ENCODE data around the gene DTX2.
"Not testable (repeated sequence)": the region's sequence is repeated elsewhere in the genome, so short reads cannot be mapped to it uniquely, and the experiment has no call there.

DTX2 gene

DNA sequence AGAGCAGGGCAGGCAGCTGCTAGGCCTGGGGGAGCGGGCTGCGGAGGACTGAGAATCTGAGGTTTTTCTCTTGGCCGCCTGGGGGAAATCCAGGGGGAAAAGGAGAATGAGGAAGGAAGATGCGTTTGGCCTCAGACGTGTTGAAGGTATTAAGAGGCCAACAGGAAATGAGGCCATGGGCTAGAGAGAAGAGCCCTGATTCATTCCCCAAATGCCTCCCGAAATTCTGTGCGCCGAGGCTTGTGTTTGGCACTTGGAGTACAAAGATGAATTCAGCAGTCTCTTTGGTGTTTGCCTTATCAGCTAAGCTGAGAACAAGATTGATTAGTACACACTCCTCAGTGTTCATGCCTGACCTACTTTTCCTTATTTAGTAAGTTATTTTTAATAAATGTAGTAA lies 4.4 kb downstream of the DTX2 start:
- not testable (repeated sequence) for H2AK5ac ChIP-seq (ENCODE audit: low read length); H3K27me3 ChIP-seq (ENCODE audit: insufficient read depth, low read length, poor library complexity); H3K18ac ChIP-seq (ENCODE audit: low read length); H2BK120ac ChIP-seq (ENCODE audit: low read depth, low read length); H3K27ac ChIP-seq (ENCODE audit: low read depth, low read length); H4K5ac ChIP-seq (ENCODE audit: low read length); H2BK5ac ChIP-seq (ENCODE audit: low read length); DNase-seq; H3K4me2 ChIP-seq (ENCODE audit: low read length); H3K4me1 ChIP-seq (ENCODE audit: control insufficient read depth, low read depth, low read length); H3K79me1 ChIP-seq (ENCODE audit: low read length); H3K79me2 ChIP-seq (ENCODE audit: control insufficient read depth, insufficient read depth, low read length); H3K4me3 ChIP-seq (ENCODE audit: low read length); H3K56ac ChIP-seq (ENCODE audit: low read length); H2BK15ac ChIP-seq (replicated peaks; ENCODE audit: low read depth); H3K36me3 ChIP-seq (ENCODE audit: control insufficient read depth, insufficient read depth, low read length); H3K4ac ChIP-seq (ENCODE audit: low read depth, low read length); H3K9ac ChIP-seq (ENCODE audit: low read length); H4K8ac ChIP-seq (ENCODE audit: low read depth, low read length); H3K23ac ChIP-seq (ENCODE audit: low read length)
- WGBS (ENCODE audit: extremely low coverage, insufficient coverage, low lambda C conversion rate) = no CpG with 5 or more reads among the region's 8 CpGs

DNA sequence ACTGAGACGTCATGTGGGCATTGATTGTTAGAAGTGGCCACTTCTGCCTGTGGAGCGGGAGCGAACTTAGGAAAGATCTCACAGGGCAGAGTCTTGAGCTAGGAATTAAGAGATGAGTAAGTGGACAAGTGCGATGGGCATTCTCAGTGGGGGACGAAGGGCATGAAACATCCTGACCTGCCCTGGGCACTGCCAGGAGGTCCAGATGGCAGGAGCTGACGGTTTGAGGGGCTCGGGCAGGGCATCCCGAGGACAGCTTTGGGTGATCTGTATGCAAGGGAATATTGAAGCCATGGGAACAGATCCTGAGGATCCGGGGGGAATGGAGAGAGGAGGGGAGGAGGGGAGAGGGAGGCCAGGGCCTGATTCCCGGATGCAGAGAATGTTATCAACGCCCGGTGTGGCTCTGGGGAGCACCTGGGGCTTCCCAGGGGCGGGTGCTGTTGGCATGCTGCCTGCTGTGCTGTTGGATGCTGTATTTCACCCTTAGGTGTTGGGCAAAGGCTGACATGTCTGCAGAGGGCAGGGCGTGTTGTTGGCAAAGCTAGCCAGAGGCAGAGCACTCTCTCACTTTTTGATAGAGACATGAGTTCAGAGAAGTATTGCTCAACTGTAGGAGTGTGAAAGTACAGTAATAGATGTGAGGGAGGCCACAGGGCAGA lies 6.4 kb downstream of the DTX2 start:
- not testable (repeated sequence) for H4K5ac ChIP-seq (ENCODE audit: low read length); H3K79me2 ChIP-seq (ENCODE audit: control insufficient read depth, insufficient read depth, low read length); H2BK120ac ChIP-seq (ENCODE audit: low read depth, low read length); H2BK5ac ChIP-seq (ENCODE audit: low read length); H3K4ac ChIP-seq (ENCODE audit: low read depth, low read length); H3K9ac ChIP-seq (ENCODE audit: low read length); H2AK5ac ChIP-seq (ENCODE audit: low read length); H4K8ac ChIP-seq (ENCODE audit: low read depth, low read length); H3K23ac ChIP-seq (ENCODE audit: low read length); H3K56ac ChIP-seq (ENCODE audit: low read length); DNase-seq; H3K4me2 ChIP-seq (ENCODE audit: low read length); H3K27me3 ChIP-seq (ENCODE audit: insufficient read depth, low read length, poor library complexity); H2BK15ac ChIP-seq (replicated peaks; ENCODE audit: low read depth); H3K79me1 ChIP-seq (ENCODE audit: low read length); H3K36me3 ChIP-seq (ENCODE audit: control insufficient read depth, insufficient read depth, low read length); H3K18ac ChIP-seq (ENCODE audit: low read length); H3K4me1 ChIP-seq (ENCODE audit: control insufficient read depth, low read depth, low read length); H3K27ac ChIP-seq (ENCODE audit: low read depth, low read length); H3K4me3 ChIP-seq (ENCODE audit: low read length)
- no CpG with 5 or more reads among the region's 14 CpGs for WGBS (ENCODE audit: extremely low coverage, insufficient coverage, low lambda C conversion rate)

- not testable (repeated sequence) for H3K27ac ChIP-seq (ENCODE audit: low read depth, low read length); H3K4me2 ChIP-seq (ENCODE audit: low read length); H3K4me3 ChIP-seq (ENCODE audit: low read length); H3K36me3 ChIP-seq (ENCODE audit: control insufficient read depth, insufficient read depth, low read length); H2BK5ac ChIP-seq (ENCODE audit: low read length); H3K4me1 ChIP-seq (ENCODE audit: control insufficient read depth, low read depth, low read length); H3K18ac ChIP-seq (ENCODE audit: low read length); H2AK5ac ChIP-seq (ENCODE audit: low read length); H2BK15ac ChIP-seq (replicated peaks; ENCODE audit: low read depth); H3K9ac ChIP-seq (ENCODE audit: low read length); H2BK120ac ChIP-seq (ENCODE audit: low read depth, low read length); H4K8ac ChIP-seq (ENCODE audit: low read depth, low read length); H4K5ac ChIP-seq (ENCODE audit: low read length); H3K79me1 ChIP-seq (ENCODE audit: low read length); DNase-seq; H3K4ac ChIP-seq (ENCODE audit: low read depth, low read length); H3K56ac ChIP-seq (ENCODE audit: low read length); H3K23ac ChIP-seq (ENCODE audit: low read length); H3K27me3 ChIP-seq (ENCODE audit: insufficient read depth, low read length, poor library complexity); H3K79me2 ChIP-seq (ENCODE audit: control insufficient read depth, insufficient read depth, low read length)
- WGBS (ENCODE audit: extremely low coverage, insufficient coverage, low lambda C conversion rate) = no CpG with 5 or more reads among the region's 10 CpGs
Measured at GRCh38 chr7:76471556-76472221, 10.2 kb downstream of the DTX2 start.

DNA sequence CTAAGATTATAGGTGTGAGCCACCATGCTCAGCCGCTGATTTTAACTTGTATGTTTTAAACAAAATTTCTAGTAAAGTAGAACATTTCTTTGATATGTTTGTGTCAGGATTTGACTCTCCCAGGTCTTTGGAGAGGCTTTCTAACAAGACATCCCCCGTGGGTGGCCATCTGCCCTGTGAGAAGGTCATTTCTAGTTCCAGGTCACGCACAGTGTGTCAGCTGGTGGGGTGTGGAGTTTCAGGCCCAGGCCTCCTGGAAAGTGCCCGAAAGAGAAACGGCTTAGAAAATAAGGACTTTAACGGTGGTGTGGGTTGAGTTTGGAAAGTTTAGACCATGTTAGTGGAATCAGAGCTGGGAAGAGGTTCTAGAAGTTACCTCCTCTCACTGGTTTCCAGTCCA lies 11.6 kb downstream of the DTX2 start:
- H3K27me3 ChIP-seq (ENCODE audit: insufficient read depth, low read length, poor library complexity); H4K5ac ChIP-seq (ENCODE audit: low read length); H3K4ac ChIP-seq (ENCODE audit: low read depth, low read length); H2BK15ac ChIP-seq (replicated peaks; ENCODE audit: low read depth); H3K79me2 ChIP-seq (ENCODE audit: control insufficient read depth, insufficient read depth, low read length); H3K36me3 ChIP-seq (ENCODE audit: control insufficient read depth, insufficient read depth, low read length); H3K4me3 ChIP-seq (ENCODE audit: low read length); H3K9ac ChIP-seq (ENCODE audit: low read length); H3K23ac ChIP-seq (ENCODE audit: low read length); H3K18ac ChIP-seq (ENCODE audit: low read length); H4K8ac ChIP-seq (ENCODE audit: low read depth, low read length); H3K27ac ChIP-seq (ENCODE audit: low read depth, low read length); H2BK120ac ChIP-seq (ENCODE audit: low read depth, low read length); H3K79me1 ChIP-seq (ENCODE audit: low read length); DNase-seq; H3K4me2 ChIP-seq (ENCODE audit: low read length); H3K56ac ChIP-seq (ENCODE audit: low read length); H2BK5ac ChIP-seq (ENCODE audit: low read length); H2AK5ac ChIP-seq (ENCODE audit: low read length); H3K4me1 ChIP-seq (ENCODE audit: control insufficient read depth, low read depth, low read length): not testable (repeated sequence)
- WGBS (ENCODE audit: extremely low coverage, insufficient coverage, low lambda C conversion rate) = no CpG with 5 or more reads among the region's 6 CpGs

GRCh38 chr7:76476280-76476679 lies 14.8 kb downstream of the DTX2 start:
- no CpG with 5 or more reads among the region's 11 CpGs for WGBS (ENCODE audit: extremely low coverage, insufficient coverage, low lambda C conversion rate)
- not testable (repeated sequence) for H3K79me1 ChIP-seq (ENCODE audit: low read length); H3K23ac ChIP-seq (ENCODE audit: low read length); H3K27me3 ChIP-seq (ENCODE audit: insufficient read depth, low read length, poor library complexity); H3K18ac ChIP-seq (ENCODE audit: low read length); H3K4me3 ChIP-seq (ENCODE audit: low read length); H4K8ac ChIP-seq (ENCODE audit: low read depth, low read length); H4K5ac ChIP-seq (ENCODE audit: low read length); H2BK120ac ChIP-seq (ENCODE audit: low read depth, low read length); DNase-seq; H3K4me2 ChIP-seq (ENCODE audit: low read length); H3K79me2 ChIP-seq (ENCODE audit: control insufficient read depth, insufficient read depth, low read length); H3K4me1 ChIP-seq (ENCODE audit: control insufficient read depth, low read depth, low read length); H3K27ac ChIP-seq (ENCODE audit: low read depth, low read length); H2AK5ac ChIP-seq (ENCODE audit: low read length); H2BK15ac ChIP-seq (replicated peaks; ENCODE audit: low read depth); H3K56ac ChIP-seq (ENCODE audit: low read length); H3K4ac ChIP-seq (ENCODE audit: low read depth, low read length); H3K9ac ChIP-seq (ENCODE audit: low read length); H3K36me3 ChIP-seq (ENCODE audit: control insufficient read depth, insufficient read depth, low read length); H2BK5ac ChIP-seq (ENCODE audit: low read length)
